Ovary (tissue), 3 donors: ENCODE results near the gene NKX6-1.

Experiments
- CTCF ChIP-seq, 3 donors: fragments of 450-650 bp in 2 of 3; fragments of 200-600 bp in 1 of 3; IDR thresholded peaks; one replicate each; pipeline versions ENCODE4 v1.5.1 to v1.8.0; 2016 to 2022; ENCODE audit warnings: antibody characterized with exemption in 3 of 3, mild to moderate bottlenecking in 1 of 3
- EP300 ChIP-seq: sonication (generic); formaldehyde crosslinking; IDR thresholded peaks from one replicate; pipeline ENCODE4 v1.6.1; 2017; ENCODE audit warnings: antibody characterized with exemption
- POLR2A ChIP-seq: fragments of 450-650 bp; IDR thresholded peaks from one replicate; pipeline ENCODE4 v1.6.1; 2017; ENCODE audit warnings: antibody characterized with exemption, mild to moderate bottlenecking, moderate library complexity
- donor health status: DM: no; HTN: no; CAD: no.

GRCh38 chr4:84456157-84456556, 42.9 kb downstream of the NKX6-1 start:
- TF ChIP-seq CTCF (IDR thresholded peaks at IDR 0.05) (no peak), POLR2A (no peak), EP300 (no peak)
